CD4-positive, alpha-beta T cell treated with Interleukin-1 beta for 1 hour (primary cell): ENCODE results near the gene FSTL4.

Experiments
- DNase-seq, 2 donors: peaks; one replicate each; pipeline ENCODE4 v3.0.0-alpha.2; 2020 to 2022

The FSTL4 gene

DNA sequence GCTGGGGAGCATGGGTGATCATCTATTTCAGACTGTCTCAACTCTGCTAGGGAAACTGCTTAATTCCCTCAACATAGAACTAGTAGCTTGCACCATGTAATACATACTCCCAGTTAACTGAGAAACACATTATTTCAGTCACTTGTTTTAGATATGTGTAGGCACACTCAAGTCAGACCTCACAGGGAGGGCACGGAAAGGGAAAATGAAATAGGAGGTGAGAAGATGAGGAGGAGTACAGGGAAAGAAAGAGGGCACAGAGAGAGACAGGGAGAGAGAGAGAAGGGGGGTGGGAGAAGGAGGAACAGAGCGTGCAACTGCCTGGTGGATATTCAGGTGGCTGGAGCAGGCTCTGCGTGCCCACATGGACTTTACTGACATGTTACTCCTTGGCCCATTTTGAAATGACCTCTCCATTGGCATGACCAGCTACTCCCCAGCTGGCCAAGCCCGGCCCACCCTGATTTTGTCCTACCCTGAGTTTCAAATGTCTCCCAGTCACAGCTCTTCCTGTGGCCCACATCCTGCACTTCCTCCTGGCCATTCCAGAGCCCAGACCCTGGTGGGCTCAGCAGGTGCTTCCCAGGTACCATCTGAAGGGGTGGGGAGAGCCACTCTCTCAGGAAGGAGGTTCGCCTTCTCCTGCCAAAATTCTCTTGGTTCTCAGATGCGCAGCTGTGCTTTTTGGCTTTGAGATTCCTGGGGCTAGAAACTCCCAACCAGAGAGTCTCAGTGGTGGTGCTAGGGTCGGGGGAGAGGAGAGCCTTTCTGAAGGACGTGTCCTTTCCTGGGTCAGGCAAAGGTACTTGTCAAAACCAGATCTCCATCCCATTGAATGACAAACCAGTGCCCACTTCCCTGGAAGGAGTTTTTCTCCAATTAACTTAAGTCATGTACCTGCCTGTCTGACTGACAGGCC is 229.4 kb downstream of the FSTL4 start:
- no peak for DNase-seq

GRCh38 chr5:133381571-133382365 is 230.6 kb downstream of the FSTL4 start:
- no peak for DNase-seq

- no peak for DNase-seq
These were observed 231.3 kb downstream of the FSTL4 start for GRCh38 chr5:133381041-133381440.

DNA sequence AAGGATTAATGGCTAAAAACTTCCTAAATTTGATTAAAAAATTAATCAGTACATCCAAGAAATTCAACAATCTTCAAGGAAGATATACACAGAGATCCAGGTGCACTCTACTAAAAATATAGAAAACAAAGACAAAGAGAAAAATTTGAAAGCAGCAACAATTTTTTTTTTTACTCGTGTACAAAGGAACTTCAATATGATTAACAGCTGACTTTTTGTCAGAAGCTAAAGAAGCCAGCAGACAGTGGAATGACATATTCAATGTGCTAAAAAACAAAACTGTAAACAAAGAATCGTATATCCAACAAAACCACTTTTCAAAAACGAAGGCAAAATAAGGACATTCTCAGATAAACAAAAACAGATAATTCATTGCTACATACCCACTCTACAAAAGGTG is 234.6 kb downstream of the FSTL4 start:
- no peak for DNase-seq

- DNase-seq, result no peak
These were observed 235.4 kb downstream of the FSTL4 start for GRCh38 chr5:133376986-133377385.

GRCh38 chr5:133373121-133373870 is 239.0 kb downstream of the FSTL4 start:
- DNase-seq, result no peak

DNA sequence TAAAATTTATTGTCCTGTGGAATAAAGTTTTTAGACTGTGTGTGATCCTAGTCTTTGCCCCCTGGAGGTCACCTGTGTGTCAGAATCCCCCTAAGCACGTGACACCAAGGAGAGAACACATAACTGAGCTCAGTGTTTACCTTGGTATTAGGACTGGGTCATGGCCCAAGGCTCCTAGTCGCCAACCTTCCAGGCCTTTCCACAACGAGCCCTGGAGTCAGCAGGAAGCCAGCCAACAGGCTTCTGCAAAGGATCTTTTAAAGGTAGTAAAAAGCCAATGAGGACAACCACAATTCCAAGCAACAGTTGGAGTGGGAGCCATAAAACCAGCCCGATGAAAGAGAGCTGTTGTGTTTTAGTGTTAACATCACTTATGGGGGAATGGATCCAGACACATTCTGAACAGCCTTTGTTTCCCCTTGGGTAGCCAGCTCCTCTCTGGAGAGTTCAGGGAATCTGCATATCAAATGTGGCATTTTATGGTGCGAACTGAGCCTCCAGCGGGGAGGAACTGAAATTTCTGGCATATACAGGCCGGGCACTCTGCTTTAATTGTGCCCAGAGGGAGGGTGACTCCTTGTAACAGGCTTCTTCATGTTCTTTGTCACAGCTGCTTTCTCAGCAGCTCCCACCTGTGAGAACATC is 239.9 kb downstream of the FSTL4 start:
- DNase-seq, result no peak

DNA sequence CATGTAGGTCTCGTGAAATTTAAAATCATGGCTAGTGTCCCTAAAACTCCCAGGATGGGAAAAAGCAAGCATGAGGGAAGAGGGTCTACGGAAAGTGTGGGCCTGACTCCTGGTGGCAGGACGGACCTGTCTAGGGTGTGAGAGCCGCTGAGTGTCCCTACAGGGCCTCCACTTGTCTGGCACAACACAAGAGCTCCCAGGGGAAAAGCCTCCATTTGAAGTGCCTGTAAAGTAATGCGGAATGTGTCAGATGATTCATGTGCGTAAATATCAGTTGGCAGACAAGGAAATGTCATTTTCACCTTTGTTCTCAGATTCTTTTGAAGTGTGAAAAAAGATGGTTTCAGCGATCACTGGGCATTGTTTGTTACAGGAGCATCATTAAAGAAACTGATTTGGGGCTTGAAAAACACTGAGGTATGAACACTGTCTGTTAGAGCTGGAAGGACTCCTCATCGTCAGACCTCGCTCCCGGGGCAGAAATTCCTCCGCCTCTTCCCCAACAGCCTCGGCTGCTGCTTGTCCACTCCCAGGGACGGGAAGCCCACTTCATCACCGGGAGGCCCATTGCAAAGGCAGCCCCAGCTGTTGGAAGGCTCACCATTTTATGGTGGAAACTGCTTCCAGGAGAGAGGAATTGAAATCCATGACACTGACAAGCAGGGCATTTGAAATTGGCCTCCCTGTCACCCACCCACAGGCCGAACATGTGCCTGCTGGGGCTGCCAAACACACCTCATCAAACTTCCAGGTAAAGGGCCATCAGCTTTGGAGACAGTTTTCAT is 240.8 kb downstream of the FSTL4 start:
- no peak for DNase-seq

GRCh38 chr5:133370904-133371303 is 241.4 kb downstream of the FSTL4 start:
- no peak for DNase-seq

GRCh38 chr5:133370036-133370831 is 242.1 kb downstream of the FSTL4 start:
- no peak for DNase-seq

DNA sequence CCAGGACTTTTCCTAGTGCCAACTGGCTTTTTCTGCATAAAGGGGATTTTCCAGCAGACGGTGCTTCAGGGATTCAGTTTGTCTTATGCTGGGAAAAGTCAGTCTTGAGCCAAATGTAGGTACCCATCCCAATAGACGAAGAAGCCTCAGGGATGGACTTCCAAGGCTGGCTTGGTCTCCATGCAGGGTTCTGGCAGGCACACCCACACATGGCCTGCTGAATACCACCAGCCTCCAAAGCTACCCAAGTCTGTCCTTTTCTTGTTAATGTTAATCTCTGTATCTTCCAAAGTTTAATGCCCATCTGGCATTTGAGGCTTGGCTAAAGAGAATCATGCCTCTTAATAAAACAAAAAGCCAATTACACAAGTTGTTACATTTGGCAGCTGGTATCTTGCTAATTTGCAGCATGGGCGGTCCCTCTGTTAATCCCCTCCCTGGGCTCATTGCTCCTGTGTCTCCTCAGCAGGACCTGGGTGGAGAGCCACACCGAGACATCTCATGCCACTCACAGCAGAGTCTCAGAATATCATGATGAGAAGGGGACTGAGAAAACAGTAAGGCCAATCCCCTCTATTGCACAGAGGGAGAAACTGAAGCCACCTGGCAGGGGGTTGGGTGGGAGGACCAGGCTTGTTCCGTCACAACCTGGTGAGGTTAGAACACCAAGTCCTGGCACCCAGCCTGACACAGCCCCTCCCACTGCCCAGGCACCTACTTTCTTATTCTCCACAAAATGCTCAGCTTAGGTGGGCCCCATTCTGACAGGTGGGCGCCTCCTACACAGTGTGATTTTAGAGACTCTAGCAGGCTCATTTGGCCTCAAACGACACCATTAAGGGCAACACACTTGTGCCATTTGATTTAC is 243.2 kb downstream of the FSTL4 start:
- DNase-seq, result no peak

- no peak for DNase-seq
These were observed 244.4 kb downstream of the FSTL4 start for GRCh38 chr5:133367984-133368383.

DNA sequence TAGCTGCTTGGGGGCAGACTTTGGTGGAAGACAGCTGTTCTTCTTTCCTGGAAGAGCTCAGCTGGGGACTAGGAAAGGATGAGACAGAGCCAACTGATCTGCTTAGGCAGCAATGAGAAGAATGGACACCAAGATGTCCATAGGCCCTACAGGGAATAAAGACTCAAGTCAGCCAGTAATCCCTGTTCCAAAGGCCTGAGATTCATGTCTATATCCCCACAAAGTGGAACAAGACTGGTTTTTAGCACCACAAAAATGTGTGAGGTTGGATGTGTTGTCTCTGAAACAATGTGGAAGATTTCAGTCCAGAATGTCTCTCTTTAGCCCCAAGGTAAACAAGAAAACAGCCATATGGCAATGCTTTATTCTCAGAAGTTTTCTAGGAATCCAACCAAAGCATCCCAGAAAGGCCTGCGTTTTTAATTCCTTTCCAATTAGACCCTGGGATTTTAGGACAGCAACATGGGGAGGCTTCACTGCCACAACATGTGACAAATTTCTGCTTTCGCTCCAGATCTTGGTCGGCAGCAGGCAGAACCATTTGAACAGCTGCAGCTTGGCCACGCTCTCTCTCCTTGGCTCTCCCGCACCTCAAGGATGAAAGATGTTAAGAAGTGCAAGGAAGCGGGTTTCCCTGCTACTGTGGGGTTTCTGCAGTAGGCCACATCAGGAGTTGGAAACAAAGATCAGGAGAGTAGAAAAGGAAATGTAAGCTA is 245.1 kb downstream of the FSTL4 start:
- no peak for DNase-seq

- DNase-seq, result no peak
These were observed 245.9 kb downstream of the FSTL4 start for GRCh38 chr5:133366438-133366837.

DNA sequence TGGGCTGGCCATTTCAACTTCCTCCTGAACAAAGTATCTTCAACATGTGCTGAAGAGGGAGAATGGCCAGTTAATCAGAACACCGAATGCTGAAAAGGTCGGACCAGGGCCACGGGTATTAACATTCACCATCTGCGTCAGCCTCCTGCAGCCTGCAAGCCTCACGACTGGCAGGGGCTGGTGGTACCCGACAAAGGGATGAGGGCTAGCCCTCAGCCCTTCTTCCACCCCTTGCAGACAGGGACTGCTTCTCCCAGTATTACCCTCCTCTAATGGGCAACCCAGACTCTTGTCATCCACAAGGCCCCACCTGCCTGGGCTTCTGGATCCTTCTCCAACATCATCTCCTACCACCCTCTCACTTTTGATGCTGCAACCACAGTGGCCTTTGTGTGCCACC is 246.6 kb downstream of the FSTL4 start:
- DNase-seq, result no peak

GRCh38 chr5:133364936-133365707 is 247.2 kb downstream of the FSTL4 start:
- no peak for DNase-seq

DNA sequence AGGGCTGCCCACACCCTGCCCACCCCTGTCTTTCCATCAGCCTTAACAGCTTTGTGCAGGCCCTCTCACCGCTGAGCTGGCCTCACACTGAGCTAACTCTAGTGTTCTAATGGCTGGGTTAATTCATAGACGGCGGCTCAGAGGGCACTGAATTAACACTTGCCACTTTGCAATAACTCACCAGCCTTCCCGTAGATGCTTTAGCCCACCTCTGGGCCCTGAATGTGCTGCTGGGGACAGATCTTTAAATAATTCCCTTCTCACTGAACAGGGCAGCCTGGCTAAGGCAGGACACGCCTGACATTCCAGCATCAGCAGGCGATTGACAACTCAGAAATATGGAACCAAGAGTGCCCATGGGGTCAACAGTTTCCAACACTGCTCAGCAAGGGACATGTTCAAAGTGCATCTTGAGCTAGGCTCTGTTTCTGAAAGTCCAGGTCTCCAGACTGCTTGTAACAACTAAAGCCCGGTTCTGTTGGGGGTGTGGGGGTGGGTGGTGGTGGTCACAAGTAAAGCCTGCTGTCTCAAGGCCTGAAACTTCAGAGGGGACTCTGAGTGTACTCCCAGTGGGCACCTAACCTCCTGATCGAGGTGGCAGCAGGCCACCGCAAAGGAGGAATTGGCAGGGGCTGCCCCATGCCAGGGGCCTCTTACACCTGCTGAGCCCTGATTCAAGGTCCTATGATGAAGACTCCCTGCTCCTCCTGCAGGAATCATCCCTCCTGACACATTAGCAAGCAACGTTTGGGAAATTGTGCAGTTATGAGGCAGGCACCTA is 248.3 kb downstream of the FSTL4 start:
- DNase-seq, result no peak

DNA sequence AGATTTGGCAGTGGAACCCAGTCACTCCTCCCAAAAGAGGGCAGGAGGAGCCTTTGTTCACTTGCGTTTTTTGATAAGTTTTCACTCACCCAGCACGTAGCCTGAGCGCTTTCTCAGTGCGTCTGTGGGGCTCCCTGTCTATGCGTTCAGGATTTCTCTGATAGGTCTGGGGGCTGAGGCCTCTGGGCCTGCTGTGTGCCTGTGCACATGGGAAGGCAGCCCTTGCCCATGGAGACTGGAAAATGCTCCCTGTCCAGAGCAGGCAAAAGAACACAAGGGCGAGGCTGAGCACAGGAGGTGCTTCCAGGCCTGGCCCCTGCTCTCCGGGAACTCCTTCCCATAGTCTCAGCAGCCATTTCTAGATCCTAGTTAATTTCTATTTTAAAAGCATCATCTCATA is 249.9 kb downstream of the FSTL4 start:
- DNase-seq, result no peak
